HG02870 (cell line): ENCODE measurements around the gene GEMIN7.
"Not testable (repeated sequence)": the region's sequence is repeated elsewhere in the genome, so short reads cannot be mapped to it uniquely, and the experiment has no call there.

Experiments used
- ATAC-seq: cut with Tn5 transposase; IDR thresholded peaks from one replicate; pipeline ENCODE4 v1.9.1; 2021; ENCODE audit warnings: mild to moderate bottlenecking, moderate library complexity; ENCODE audit not compliant: unreplicated experiment

The GEMIN7 gene

DNA sequence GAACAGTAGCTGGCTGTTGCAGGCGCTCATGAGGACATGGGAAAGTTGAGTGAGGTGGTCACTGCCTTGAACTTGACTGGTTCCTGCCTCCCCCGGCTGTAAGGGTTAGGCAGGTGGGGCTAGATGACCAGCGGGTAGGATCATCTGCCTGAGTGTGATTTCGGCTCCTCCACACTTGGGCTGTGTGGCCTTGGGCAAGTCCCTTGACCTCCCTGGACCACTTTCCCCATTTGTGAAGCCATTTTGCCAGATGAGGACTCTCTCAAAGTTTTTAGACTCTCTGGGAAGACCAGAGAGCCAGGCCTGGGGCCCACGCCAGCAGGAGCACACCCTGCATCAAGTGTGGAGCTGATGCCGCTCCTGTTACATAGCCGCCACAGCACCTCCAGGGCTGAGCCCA, 23.4 kb downstream of the GEMIN7 start:
- no peak for ATAC-seq

DNA sequence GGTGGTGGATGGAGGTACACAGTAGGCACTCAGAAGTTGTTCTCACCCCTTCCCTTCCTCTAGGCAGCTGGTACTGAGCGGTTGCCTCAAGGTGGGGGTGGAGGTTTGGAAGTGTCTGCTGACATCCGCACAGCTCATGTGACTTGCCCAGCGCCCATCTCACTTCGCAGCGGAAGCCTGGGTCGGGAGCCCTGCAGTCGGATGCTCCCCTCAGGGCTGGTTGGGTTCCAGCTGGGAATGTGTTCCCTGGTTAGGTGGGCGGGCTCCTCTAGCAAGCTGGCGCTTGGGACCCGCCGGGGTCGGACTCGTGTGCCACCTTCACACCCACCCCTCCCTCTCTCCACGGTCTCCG, 24.1 kb downstream of the GEMIN7 start:
- no peak for ATAC-seq

DNA sequence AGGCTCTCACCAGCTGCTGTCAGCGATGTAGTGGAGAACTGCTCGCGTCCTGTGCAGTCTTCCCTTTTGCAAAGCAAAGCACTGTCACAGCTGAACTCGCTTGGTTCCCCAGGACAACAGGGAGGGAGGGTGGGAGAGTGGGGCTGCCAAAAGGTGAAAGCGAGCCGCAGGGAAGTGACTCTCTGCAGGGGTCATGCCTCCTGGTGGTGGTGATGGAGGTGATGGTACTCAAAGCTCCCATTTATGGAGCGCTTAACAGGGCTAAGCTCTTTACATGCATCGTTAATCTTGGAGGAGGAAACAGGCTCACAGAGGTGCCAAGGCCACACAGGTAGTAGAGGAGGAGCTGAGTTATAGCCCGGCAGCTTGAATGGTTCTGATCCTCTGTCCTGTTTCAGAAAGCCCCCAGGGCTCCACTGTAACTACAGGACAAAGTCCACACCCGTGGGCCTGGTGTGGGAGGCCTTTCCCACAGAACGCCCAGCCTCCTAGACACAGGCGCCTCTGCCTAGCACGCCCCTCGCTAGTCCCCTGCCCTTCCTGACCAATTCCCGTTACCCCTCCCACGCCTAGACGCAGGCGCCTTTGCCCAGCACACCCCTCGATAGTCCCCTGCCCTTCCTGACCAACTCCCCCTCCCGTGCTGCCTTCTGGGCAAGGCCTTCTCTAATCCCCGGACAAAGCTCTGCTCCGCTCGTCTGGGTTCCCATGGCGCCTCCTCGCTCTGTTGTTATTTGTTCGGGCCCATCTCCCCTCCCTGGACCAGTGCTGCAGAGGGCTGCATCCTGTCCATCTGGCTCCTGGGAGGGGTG, 24.7 kb downstream of the GEMIN7 start:
- no peak for ATAC-seq

DNA sequence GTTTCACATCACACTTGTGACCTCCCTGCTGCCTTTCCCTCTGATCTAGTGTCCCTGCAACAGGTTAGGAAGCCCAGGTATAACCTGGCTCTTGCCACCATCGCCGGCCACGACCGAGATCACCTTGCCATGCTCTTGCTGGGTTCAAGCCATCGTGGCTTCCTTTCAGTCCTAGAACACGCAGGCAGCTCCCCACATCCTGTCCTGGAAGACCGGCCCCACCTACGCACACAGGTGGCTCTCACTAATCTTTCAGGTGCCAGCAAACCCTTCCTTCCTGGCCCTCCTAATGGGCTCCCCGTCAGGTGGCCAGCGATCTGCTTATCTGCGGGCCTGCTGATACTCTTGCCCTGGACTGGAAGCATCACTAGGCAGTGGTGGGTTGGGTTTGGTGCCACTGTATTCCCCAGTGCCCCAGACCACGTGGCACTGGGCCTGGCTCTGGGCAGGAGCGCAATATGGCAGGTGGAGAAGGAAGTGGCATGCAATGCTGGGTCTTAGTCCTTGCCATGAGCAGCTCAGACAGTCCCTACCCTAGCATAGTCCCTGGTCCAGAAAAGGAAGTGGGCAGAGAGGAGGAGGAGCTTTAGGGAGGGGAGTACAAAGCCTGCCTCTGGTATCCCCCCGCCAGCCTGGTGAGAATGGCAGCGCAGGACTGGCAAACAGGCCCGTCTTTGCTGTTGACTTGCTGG, 25.7 kb downstream of the GEMIN7 start:
- ATAC-seq = no peak

DNA sequence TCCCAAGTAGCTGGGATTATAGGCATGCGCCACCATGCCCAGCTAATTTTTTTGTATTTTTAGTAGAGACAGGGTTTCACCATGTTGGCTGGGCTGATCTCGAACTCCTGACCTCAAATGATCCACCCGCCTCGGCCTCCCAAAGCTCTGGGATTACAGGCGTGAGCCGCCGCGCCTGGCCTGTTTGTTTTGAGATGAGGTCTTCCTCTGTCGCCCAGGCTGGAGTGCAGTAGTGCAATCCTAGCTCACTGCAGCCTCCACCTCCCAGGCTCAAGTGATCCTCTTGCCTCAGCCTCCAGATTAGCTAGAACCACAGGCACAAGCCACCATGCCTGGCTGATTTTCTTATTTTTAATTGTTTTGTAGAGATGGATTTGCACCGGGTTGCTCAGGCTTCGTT, 27.3 kb downstream of the GEMIN7 start:
- ATAC-seq = not testable (repeated sequence)

DNA sequence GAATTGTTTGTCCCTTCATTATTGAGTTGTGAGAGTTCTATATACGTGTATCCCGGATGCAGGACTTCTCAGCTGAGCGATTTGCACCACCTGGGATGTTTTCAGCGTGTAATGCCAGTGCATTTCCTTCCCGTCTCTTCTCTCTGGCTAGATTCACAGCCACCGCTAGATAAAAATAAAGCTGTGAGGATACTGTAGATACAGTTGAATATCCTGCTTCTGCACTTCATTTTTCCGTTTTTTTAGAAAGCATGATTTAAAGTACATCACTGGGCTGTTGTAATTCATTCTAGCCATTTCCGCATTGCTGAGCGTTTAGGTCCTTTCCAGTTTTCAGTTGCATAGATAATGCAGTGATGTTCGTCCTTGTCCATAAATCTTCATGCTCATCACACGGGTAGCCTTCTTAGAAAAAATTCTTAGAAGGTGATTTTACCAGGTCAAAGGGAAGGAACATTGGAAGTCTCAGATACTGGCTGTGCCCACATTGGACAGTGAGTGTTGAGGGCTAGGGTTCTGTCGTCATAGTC, 28.6 kb downstream of the GEMIN7 start:
- no peak for ATAC-seq

DNA sequence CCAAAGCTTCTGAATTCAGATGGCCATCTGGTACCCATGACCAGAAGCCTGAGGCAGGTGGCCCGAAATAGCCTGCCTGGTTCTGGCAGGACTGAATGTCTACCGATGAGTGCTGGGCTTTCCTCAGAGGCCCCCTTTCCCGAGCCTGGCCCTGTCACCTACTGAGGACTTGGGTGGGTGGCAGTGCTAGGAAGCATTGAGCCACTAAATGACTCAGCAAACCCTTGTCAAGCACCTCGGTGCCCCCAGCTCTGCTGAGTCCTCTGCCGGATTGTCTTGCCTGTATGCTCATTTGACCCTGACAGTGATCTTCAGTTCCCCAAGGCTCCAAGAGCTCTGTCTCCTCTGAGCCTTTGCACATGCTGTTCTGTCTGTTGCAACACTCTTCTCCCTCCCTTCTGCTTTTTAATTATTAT, 31.8 kb downstream of the GEMIN7 start:
- ATAC-seq = no peak

DNA sequence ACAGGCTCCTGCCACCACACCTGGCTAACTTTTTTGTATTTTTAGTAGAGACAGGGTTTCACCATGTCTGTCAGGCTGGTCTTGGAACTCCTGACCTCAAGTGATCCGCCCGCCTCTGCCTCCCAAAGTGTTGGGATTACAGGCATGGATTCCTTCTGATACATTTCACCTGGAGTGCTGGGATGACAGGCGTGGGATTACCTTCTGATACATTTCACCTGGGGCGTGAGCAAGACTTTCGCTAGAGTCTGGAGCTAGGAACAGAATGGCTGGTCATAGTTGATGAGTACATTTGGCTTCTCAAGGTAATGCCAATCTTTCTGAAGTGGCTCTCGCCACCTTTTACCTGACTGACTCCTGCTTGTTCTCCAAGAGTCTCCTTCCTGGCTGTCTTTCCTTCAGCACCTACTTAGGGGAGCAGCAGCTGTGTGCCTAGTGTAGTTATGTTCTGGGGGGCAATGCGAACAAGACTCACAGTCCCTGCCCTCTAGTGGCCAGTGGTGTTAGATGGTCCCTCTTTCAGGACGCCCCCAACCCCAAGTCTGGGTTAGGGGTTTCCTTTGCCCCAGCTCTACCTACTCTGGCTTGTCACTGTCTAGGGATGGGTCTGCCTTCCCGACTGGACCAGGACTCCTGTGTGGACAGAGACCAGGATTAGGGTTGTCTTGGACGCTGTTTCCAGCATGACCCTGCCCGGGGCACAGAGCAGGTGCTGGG, 33.2 kb downstream of the GEMIN7 start:
- ATAC-seq = no peak

DNA sequence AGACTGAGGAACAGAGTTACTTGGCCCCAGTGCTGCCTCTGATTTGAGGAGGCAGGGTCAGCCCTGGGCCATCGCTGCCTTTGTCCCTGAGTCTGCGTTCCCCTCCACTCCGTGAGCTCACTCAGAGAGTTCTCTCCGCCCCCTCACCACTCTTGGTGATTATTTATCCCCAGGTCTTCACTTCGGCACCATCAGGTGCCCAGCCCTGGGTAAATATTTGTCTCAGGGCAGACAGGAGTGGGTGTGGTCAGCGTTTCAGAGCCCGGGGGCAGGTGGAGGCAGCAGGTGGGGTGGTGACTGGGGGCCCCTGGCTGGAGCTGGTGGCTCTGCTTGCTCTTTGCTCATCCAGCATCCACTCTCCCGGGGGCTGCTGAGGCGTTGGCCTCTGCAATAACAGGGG, 34.6 kb downstream of the GEMIN7 start:
- no peak for ATAC-seq

DNA sequence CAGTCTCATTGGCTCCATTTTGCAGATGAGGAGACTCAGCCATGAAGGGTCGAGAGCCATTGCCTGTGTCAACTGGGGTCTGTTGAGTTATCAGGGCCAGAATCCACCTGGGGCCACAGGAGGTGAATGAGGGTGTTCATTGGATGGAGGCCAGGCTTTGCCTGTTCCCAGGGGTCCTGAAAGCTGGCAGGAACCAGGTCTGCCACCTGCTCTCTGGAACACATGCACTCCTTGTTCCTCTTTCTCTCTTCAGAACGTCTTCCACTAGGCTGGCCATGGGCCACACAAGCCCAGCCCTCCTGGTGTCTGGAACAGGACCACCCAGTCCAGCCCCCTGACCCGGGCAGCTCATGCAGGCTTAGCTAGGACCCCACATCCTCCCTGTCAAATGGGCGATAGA, 35.1 kb downstream of the GEMIN7 start:
- ATAC-seq = no peak

DNA sequence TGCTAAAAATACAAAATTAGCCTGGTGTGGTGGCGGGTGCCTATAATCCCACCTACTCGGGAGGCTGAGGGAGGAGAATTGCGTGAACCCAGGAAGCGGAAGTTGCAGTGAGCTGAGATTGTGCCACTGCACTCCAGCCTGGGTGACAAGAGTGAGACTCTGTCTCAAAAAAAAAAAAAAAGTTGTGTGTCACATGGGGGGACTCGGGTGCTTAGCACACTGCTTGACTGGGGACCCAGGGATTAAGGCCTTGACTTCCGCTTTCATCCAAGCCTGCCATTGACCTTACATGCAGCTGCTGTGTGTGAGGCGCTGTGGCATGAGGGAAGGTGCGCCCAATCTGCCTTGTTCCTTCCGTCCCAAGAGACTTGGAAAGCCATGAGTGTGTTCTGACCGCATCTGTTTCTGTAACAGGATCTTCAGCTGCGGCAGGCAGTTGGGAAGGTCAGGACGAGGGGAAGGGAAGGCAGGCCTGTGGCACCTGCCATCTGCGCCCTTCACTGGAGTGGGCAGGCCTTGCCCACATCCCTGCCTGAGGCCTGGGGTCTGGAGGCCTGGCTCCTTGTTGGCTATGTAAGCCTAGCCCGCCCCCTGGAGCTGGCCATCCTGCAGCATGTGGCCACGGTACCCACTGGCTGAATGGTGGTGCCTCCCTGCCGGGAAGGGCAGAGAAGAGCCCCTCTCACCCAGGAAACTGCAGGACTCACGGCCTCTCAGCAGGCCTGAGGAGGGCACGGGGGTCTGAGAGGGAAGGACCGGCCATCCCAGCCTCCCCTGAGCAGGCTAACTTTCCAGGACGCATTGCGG, 37.0 kb downstream of the GEMIN7 start:
- ATAC-seq = no peak

DNA sequence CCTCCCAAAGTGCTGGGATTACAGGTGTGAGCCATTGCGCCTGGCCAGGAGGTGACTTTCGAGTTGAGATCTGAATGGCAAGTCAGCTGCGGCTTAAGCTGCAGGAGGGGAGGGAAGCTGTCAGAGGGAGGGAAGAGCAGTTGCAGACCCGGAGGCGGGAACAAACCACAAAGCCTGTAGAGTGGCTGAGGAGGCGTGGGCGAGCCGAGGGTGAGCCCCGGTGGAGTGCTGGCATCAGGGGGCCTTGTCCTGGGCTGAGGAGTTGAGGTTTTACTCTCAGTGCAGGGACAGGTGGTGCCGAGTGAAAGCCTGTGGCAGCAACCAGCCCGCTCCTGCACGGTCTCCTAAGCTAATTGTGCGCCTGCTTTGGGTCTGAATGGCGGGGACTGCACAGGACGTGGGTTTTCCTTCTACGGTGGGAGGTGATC, 38.1 kb downstream of the GEMIN7 start:
- peak; percentile 34 for ATAC-seq

DNA sequence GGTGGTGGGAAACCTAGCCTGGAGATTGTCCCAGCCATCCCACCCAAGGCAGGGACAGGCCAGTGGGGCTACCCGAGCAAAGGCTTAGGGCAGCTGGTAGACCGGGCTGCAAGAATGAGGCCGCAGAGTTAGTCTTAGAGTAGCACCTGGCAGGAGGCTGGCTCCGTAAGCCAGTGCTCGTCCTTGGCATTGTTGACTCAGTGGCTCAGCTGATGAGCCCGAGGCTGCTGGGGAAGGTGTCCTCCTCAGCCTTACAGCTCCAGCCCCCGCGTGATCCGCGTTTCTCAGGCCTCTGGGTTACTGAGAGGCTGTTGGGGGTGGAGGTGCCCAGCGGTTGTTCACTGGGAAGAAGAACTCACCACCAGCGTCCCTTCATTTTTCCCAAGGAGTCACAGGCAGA, 38.6 kb downstream of the GEMIN7 start:
- ATAC-seq = no peak

DNA sequence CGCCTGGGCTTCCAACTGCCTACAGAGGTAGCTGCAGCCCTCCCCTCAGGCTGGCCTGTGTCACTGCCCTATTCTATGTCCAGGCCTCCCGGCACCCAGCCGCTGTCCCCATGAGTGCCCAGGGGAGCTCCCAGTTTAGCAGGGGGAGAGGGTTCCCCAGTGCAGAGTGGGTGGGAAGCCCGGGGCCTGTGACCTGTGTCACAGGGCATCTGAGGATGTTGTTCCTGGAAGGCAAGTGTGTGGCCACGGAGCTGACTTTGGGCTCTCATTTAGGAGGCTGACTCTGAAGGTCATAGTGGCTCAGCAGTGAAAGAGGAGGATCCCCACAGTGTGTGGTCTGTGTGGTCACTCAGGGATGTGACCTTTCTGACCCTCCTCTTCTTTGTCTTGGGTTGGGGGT, 39.0 kb downstream of the GEMIN7 start:
- ATAC-seq = no peak

DNA sequence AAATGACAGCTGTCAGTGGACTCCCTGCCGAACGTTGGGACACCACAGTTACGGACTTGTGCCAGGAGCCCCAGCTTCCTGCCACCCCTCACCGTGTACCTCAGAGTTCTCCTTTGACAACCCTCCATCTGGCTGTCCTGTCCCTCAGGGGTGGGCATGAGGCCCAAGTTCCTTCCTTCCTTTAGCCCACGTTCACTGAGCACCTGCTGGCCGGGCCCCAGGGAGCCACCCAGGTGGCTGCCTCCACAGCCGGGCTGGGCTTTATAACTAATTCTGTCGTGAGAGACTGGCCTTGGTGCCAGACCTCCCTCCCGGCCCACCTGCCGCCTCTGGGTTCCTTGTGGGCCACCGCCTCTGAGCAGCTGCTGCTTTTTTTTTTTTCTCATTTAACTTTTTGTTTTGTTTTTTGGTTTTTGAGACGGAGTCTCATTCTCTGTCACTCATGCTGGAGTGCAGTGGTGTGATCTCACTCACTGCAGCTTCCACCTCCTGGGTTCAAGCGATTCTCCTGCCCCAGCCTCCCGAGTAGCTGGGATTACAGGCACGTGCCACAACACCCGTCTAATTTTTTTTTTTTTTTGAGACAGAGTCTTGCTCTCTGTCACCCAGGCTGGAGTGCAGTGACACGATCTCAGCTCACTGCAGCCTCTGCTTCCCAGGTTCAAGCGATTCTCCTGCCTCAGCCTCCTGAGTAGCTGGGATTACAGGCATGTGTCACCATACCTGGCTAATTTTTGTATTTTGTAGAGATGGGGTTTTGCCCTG, 39.7 kb downstream of the GEMIN7 start:
- ATAC-seq = not testable (repeated sequence)

DNA sequence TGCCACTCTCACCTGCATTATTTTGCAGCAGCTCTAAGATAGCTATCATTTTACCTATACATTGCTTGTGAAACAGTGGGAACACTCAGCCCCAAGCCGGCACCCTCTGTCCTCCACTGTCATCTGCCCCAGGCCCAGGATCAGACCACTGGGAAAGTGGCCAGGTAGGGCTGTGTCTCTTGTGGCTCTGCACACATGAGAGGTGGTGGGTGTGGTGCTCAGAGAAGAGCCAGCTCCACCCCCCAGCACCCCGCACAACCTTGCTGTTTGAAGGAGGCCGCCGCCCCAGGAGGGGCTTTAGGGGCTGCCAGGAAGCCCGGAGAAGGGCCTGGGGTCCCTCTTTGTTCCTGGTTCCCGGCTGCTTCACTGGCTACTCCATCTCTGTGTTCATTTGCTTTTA, 40.5 kb downstream of the GEMIN7 start:
- no peak for ATAC-seq

DNA sequence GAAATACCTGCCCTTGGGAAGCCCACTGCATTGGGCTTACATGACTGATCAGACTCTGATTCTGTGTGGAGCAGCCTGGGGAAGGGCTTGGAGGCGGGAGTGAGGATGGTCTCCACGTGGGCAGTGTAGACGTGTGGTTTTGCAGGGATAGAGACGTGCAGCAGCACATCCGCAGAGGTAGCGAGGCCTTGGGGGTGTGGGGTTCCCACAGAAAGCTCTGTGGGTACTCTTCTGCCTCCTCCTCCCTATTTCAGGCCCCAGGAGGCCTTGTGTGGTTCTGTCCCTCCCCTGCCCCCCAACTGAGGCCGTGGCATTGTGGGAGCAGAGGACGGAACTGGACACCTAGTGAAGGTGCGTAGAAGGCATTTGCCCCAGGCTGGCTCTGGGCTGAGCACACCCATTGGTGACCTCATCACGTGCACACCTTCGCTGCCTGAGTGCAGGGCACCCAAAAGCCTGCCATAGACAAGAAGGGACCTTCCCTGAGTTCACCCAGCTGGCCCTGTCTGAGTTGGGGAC, 42.8 kb downstream of the GEMIN7 start:
- ATAC-seq = no peak

DNA sequence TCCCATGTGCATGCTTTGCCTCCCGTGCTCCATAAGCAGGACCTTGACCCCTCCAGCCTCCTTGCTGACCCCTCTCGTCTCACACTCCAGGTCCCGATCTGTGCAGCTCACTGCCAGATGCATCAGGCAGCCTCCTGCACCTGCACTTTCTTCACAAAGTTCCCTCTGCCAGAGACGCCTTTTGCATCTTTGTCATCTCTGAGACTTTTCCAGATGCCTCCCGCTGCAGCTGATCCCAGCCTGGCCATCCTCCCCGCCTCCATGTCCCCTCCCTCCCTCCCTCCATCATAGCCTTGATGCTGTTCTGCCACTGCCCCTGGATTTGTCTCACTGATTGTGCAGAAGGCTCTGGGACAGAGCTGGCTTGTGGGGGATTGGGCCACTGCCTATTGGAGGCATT, 43.8 kb downstream of the GEMIN7 start:
- no peak for ATAC-seq

DNA sequence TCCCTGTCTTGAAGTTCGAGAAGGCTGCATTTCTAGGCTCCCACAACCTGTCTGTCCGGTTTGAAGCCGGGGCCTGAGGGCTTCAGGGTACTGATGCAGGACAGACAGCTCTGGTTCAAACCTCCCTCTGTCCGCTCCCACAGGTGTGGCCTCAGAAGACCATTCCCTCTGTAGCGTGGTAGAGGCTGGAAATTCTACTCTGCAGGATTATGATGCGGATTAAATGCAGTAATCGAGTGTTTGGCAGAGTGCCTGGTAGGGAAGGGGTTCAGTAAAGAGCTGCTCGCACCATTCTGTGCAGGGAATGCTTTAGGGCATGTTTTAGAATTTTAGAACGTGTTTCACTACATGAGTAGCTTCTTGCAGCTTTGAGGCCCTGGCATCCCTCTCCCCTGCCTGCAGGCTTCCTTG, 44.4 kb downstream of the GEMIN7 start:
- no peak for ATAC-seq

DNA sequence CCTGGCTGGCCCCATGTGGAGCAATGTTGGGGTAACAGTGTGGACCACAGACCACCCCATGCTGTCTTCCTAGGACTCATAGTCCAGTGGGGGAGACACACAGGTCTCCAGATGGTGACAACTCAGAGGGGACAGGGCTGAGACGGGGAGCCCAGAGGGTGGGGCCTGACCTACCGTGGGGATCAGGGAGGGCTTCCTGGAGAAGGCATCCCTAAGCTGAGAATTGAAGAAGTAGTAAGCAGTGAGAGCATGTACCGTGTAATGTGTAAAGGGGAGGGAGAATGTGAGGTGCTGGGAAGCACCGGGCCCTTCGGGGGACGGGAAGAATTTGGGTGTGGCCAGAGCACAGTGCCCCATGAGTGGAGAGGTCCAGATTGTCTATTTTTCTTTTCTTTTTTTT, 45.0 kb downstream of the GEMIN7 start:
- no peak for ATAC-seq
